HG03342 (cell line): ENCODE measurements around the gene KDM3B.
A peak's percentile ranks its signal among the peaks of the same experiment; 100 is the strongest.
"Not testable (repeated sequence)": the region's sequence is repeated elsewhere in the genome, so short reads cannot be mapped to it uniquely, and the experiment has no call there.

Source experiments
- ATAC-seq: cut with Tn5 transposase; IDR thresholded peaks from one replicate; pipeline ENCODE4 v1.9.1; 2021; ENCODE audit warnings: mild to moderate bottlenecking, moderate library complexity; ENCODE audit not compliant: unreplicated experiment

The KDM3B gene

DNA sequence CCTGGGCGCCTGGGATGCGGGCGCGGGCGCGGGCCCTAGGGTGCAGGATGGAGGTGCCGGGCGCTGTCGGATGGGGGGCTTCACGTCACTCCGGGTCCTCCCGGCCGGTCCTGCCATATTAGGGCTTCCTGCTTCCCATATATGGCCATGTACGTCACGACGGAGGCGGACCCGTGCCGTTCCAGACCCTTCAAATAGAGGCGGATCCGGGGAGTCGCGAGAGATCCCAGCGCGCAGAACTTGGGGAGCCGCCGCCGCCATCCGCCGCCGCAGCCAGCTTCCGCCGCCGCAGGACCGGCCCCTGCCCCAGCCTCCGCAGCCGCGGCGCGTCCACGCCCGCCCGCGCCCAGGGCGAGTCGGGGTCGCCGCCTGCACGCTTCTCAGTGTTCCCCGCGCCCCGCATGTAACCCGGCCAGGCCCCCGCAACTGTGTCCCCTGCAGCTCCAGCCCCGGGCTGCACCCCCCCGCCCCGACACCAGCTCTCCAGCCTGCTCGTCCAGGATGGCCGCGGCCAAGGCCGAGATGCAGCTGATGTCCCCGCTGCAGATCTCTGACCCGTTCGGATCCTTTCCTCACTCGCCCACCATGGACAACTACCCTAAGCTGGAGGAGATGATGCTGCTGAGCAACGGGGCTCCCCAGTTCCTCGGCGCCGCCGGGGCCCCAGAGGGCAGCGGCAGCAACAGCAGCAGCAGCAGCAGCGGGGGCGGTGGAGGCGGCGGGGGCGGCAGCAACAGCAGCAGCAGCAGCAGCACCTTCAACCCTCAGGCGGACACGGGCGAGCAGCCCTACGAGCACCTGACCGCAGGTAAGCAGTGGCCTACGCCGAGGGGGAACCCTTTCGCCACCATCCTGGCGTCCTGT lies 113.0 kb downstream of the KDM3B start, which contains the start of gene EGR1:
Gene EGR1 (plus strand): TSS at position 219 of the 864 bp plus-strand sequence. CDS start 283 bp downstream, at position 502.
- peak; percentile 53 for ATAC-seq

DNA sequence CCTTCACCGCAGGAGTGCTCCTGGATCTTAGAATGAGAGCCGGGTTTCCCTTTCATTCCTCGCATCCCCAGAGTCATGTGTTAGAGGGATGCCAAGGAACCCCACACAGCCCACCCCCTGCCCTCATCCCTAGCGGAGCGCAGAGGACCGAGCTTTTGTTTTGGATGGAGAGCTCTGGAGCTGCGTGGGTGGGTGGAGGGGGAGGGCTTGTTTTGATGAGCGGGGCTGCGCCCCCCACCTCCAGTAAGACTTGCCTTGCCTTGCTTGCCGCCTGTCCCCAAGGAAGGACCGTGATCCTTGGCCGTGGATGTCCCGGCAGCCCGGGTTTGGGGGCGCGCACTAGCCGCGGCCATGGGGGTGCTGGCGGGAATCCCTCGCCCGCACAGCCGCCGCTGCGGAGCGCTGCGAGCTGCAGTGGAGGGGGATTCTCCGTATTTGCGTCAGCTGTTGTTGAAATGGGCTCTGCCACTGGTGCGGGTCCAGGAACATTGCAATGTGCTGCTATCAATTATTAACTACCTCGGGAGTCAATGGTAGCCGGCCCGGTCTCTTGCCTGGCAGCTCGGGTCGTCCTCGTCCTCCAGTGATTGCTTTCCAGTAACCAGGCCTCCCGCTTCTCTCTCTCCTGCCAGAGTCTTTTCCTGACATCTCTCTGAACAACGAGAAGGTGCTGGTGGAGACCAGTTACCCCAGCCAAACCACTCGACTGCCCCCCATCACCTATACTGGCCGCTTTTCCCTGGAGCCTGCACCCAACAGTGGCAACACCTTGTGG lies 113.8 kb downstream of the KDM3B start:
- ATAC-seq, result no peak

DNA sequence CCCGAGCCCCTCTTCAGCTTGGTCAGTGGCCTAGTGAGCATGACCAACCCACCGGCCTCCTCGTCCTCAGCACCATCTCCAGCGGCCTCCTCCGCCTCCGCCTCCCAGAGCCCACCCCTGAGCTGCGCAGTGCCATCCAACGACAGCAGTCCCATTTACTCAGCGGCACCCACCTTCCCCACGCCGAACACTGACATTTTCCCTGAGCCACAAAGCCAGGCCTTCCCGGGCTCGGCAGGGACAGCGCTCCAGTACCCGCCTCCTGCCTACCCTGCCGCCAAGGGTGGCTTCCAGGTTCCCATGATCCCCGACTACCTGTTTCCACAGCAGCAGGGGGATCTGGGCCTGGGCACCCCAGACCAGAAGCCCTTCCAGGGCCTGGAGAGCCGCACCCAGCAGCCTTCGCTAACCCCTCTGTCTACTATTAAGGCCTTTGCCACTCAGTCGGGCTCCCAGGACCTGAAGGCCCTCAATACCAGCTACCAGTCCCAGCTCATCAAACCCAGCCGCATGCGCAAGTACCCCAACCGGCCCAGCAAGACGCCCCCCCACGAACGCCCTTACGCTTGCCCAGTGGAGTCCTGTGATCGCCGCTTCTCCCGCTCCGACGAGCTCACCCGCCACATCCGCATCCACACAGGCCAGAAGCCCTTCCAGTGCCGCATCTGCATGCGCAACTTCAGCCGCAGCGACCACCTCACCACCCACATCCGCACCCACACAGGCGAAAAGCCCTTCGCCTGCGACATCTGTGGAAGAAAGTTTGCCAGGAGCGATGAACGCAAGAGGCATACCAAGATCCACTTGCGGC lies 114.6 kb downstream of the KDM3B start:
- ATAC-seq, result no peak

DNA sequence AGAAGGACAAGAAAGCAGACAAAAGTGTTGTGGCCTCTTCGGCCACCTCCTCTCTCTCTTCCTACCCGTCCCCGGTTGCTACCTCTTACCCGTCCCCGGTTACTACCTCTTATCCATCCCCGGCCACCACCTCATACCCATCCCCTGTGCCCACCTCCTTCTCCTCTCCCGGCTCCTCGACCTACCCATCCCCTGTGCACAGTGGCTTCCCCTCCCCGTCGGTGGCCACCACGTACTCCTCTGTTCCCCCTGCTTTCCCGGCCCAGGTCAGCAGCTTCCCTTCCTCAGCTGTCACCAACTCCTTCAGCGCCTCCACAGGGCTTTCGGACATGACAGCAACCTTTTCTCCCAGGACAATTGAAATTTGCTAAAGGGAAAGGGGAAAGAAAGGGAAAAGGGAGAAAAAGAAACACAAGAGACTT lies 115.2 kb downstream of the KDM3B start:
- no peak for ATAC-seq

DNA sequence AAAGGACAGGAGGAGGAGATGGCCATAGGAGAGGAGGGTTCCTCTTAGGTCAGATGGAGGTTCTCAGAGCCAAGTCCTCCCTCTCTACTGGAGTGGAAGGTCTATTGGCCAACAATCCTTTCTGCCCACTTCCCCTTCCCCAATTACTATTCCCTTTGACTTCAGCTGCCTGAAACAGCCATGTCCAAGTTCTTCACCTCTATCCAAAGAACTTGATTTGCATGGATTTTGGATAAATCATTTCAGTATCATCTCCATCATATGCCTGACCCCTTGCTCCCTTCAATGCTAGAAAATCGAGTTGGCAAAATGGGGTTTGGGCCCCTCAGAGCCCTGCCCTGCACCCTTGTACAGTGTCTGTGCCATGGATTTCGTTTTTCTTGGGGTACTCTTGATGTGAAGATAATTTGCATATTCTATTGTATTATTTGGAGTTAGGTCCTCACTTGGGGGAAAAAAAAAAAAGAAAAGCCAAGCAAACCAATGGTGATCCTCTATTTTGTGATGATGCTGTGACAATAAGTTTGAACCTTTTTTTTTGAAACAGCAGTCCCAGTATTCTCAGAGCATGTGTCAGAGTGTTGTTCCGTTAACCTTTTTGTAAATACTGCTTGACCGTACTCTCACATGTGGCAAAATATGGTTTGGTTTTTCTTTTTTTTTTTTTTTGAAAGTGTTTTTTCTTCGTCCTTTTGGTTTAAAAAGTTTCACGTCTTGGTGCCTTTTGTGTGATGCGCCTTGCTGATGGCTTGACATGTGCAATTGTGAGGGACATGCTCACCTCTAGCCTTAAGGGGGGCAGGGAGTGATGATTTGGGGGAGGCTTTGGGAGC lies 115.9 kb downstream of the KDM3B start:
- ATAC-seq, result no peak

DNA sequence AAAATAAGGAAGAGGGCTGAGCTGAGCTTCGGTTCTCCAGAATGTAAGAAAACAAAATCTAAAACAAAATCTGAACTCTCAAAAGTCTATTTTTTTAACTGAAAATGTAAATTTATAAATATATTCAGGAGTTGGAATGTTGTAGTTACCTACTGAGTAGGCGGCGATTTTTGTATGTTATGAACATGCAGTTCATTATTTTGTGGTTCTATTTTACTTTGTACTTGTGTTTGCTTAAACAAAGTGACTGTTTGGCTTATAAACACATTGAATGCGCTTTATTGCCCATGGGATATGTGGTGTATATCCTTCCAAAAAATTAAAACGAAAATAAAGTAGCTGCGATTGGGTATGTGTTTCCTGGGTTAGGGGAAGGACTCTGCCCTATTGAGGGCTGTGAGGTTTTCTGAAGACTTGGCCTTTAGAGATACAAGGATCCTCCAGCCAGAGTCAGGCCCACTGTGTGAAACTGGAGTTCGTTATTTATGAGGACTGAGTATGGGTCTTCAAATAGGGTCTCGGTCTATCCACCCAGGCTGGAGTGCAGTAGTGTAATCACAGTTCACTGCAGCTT lies 116.6 kb downstream of the KDM3B start:
- ATAC-seq, result no peak

DNA sequence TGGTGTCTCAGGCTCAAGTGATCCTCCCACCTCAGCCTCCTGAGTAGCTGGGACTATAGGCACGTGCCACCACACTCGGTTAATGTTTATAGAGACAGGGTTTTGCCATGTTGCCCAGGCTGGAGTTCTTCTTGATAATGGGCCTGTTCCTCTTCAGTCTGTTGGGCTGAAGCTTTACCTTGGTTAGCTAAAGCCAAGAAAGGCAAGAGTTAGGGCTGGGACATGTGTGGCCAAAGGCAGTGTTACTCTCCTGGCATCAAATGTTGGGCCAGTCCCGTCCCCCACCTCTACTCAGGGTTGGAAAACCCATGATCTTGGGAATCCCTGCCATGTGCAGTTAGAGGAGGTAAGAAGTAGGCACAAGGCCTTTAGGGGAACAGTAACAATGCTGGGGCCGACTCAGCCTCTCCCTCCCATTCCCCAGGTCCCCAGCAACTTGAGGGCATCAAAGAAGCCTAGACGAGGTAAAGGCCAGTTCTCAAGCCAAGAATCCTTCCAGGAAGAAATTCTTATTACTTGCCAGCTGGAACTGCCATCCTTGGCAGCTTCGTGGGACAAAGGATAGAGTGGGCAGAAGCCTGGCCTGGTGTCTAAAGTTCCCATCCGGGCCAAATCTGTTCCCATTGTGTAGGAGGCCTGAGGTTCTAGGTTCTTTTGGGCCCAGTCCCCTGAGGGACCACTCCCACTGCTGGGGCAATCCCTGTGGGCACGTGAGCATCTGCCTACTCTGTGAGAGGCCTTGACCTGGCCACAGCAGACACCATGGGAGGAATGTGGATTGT lies 117.2 kb downstream of the KDM3B start:
- no peak for ATAC-seq

DNA sequence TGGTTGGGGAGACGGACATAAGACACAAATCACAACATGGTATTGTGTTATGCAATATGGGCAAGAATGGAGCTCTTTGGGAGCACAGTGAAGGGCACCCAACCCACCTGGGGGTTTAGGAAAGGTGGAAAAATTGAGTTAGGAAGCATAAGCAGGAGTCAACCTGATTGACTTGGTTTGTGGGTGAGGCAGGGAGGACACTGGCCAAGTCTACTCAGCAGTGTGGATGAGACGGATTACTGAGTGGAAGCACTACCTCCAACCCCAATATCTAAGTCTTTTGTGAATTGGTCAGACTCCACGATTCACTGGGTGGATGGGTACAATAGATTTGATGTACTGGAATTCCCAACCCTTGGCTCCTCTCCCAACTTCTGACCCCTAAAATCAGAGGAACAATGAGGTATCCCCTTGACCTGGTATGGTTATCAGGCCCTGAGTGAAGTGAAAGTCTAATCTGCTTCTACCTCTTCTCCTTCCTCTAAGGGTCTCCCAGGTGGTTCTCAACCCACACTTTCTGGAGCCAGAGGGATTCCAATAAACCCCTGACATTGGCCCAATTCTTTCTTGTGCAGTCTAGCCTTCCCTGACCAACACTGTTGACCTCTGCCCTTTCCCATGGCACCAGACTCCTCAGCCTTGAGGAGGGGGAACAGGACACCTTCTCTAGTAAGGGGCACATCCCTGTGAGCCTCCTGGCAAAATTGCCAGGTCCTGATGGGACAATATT lies 118.0 kb downstream of the KDM3B start:
- ATAC-seq, result no peak

DNA sequence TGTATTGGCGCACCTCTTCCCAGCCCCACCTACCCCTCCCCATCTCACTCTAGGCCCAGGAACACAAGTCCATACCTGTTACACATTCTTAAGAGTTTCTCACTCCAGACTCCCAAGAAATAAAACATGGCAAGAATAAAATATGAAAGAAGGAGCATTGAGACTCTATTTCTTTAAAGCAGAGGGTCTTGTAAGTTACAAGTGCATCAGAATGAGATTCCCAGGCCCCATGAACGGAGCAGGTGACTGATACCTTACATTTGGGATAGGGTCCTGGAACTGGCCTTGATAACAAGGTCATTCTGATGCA lies 118.5 kb downstream of the KDM3B start:
- no peak for ATAC-seq

DNA sequence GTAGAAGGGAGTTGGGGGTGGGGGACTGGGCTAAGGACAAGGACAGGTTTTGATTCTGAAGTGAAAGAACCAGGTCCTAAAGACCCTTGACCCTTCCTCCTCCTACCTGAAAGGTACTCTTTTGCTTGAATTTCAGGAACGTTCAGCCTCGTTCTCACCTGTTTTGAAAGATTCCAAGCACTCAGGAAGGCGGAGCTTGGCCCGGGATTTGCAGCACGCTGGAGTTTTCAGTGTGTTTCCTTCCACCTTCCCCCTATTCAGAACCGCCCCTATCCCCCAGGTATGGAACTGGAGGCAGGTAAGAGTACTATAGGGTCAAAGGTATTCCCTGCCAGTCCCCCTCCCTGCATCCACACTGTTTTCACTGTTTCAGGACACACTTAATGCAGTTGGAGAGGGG lies 119.9 kb downstream of the KDM3B start:
- no peak for ATAC-seq

DNA sequence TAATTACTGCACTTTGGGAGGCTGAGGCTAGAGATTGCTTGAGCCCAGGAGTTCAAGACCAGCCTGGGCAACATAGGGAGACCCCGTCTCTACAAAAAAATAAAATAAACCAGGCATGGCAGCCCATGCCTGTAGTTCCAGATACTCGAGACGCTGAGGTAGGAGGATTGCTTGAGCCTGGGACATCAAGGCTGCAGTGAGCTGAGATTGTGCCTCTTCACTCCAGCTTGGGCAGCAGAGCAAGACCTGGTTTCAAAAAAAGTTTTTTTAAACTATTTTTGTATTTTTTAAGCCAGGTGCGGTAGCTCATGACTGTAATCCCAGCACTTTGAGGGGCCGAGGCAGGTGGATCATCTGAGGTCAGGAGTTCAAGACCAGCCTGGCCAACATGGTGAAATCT lies 120.7 kb downstream of the KDM3B start:
- not testable (repeated sequence) for ATAC-seq

DNA sequence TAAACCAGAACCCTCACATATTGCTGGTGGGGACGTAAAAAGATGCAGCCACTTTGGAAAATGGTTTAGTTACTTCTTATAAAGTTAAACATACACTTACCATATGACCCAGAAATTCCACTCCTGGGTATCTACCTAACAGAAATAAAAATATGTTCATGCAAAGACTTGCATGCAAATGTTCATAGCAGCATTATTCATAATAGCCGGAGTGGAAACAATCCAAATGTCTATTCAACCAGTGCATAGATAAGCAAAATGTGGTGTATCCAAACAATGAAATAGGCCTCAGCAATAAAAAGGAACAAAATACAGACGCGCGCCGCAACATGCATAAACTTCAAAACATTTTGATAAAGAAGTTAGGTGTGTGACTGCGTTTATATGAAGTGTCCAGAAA lies 124.4 kb downstream of the KDM3B start:
- no peak for ATAC-seq

DNA sequence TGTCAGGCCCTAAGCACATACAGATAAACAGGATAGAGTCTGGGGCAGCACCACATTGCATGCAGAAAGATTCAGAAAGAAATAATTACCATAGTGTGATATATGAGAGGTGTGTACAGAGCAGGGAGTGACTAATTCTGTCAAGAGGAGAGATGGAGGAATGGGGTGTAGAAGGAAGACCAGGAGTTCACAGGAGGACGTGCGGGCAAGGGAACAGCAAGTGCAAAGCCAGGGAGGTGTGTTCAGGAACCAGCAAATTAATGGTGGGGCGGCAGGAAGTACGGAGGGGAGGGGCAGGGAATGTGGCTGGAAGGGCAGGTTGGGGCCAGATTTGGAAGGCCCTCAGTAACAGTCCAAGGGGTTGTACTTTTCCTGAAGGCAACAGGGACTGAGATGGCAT lies 130.2 kb downstream of the KDM3B start:
- ATAC-seq, result no peak
